ENCODE data around the gene GTF2IRD1. TPM values are rescaled to one million over a fixed set of nuclear protein-coding genes. Genes with fewer than 3 reads are reported as not detected.
"Not testable (repeated sequence)": the region's sequence is repeated elsewhere in the genome, so short reads cannot be mapped to it uniquely, and the experiment has no call there.

The GTF2IRD1 gene
- total and polyA plus RNA-seq, 9 of the 15 experiments (the other 6 are each of a cell fraction or from before 2014, with no cell fraction given) = 9.1 to 30.2 (median 14.0) TPM

DNA sequence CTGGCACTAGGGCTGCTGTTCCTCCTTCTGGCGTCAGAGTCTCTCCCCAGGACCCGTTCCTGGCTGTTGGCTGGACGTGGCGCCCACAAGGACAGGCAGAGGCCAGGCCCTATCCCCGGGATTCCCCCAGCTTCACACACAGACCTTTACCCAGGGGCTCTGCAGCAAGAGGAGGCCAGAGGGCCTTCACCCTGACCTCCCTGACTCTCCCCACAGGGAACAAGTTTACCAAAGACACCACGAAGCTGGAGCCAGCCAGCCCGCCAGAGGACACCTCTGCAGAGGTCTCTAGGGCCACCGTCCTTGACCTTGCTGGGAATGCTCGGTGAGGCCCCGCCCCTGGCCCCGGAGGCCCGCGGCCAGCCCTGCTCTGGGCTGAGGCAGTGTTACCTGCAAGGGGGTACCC is 82.2 kb downstream of the GTF2IRD1 start (continued):
- no peak for TF ChIP-seq ZNF121 (CRISPR knock-in tag; conservative IDR thresholded peaks at IDR 0.05)
- no peak for TF ChIP-seq NR2C1 (IDR thresholded peaks at IDR 0.05)
- no peak for TF ChIP-seq NR2C1 (tag; IDR thresholded peaks at IDR 0.05)
- TF ChIP-seq, protein P1, sequence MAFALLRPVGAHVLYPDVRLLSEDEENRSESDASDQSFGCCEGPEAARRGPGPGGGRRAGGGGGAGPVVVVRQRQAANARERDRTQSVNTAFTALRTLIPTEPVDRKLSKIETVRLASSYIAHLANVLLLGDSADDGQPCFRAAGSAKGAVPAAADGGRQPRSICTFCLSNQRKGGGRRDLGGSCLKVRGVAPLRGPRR (CRISPR knock-in tag; IDR thresholded peaks at IDR 0.05) = no peak

DNA sequence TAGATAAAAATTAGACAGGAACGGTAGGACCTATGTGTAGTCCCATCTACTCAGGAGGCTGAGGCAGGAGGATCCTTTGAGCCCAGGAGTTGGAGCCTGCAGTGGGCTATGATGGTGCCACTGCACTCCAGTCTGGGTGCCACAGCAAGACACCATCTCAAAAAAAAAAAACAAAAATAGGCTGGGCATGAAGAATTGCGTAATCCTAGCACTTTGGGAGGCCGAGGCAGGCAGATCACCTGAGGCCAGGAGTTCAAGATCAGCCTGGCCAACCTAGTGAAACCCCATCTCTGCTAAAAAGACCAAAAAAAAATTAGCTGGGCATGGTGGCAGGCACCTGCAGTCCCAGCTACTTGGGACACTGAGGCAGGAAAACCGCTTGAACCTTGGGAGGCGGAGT is 88.2 kb downstream of the GTF2IRD1 start:
- POLR2A ChIA-PET; CTCF ChIA-PET (ENCODE audit: low intra/inter-chr PET ratio); H3K27me3 ChIP-seq (ENCODE audit: control insufficient read depth in 2 of 2, insufficient read depth in 2 of 2, low read length in 2 of 2); H3K9me1 ChIP-seq (ENCODE audit: control insufficient read depth, insufficient read depth, low read length); BruUV-seq (replicated peaks); in situ Hi-C loops (cut with MboI); DNase-seq (ENCODE audit: extremely low read depth in 1 of 4, low spot score in 3 of 4); H4K20me1 ChIP-seq (replicated peaks; ENCODE audit: control insufficient read depth, insufficient read depth, low read length); H3K79me2 ChIP-seq (ENCODE audit: control insufficient read depth, insufficient read depth, low read length); H2AFZ ChIP-seq (ENCODE audit: low read depth, low read length); FAIRE-seq; intact Hi-C loops (cut with micrococcal nuclease); H3K4me2 ChIP-seq (ENCODE audit: insufficient read depth, low read length); H3K4me3 ChIP-seq; H3K9me3 ChIP-seq (replicated peaks; ENCODE audit: control insufficient read depth, insufficient read depth, low read depth, low read length); ATAC-seq; H3K9ac ChIP-seq (ENCODE audit: insufficient read depth in 1 of 2, low read depth in 2 of 2, low read length in 2 of 2); H3K27ac ChIP-seq (ENCODE audit: extremely low read depth, low read depth, low read length); H3K4me1 ChIP-seq (replicated peaks in 1 of 2; ENCODE audit: control insufficient read depth in 2 of 2, insufficient read depth in 2 of 2, low read length in 2 of 2); TF ChIP-seq CEBPG (CRISPR knock-in tag; IDR thresholded peaks at IDR 0.05): not testable (repeated sequence)
- TF ChIP-seq CEBPG (tag; conservative IDR thresholded peaks at IDR 0.05 in 1 of 2, IDR thresholded peaks at IDR 0.05 in 1 of 2) (peak; percentile 45 to 85; a peak in 3 of 4 replicates), CEBPB (tag; IDR thresholded peaks at IDR 0.05) (peak; percentile 83)
- 69% methylated on average over 5 of the region's 5 CpGs for WGBS (ENCODE audit: insufficient coverage, low coverage, missing lambda C conversion rate)
- peaks cover 32% of the 10 kb centered on the region; the same call in 2 of the 3 replicates for H3K36me3 ChIP-seq (ENCODE audit: control insufficient read depth, insufficient read depth, low read length)
